NT2/D1 (cell line): Measurements from ENCODE around the gene WSB1.

Experiments used
- DNase-seq: peaks from one replicate; pipeline ENCODE4 v3.0.0-alpha.2; 2011; ENCODE audit warnings: low read depth, low spot score
- H3K27me3 ChIP-seq: 2 replicates; pipeline ENCODE4 v1.6.0; 2011; ENCODE audit warnings: mild to moderate bottlenecking; ENCODE audit not compliant: insufficient read length, insufficient read depth
- H3K36me3 ChIP-seq: 2 replicates; pipeline ENCODE4 v1.6.1; 2011; ENCODE audit warnings: mild to moderate bottlenecking, low read length, mixed read lengths; ENCODE audit not compliant: insufficient read depth, insufficient read length
- H3K4me1 ChIP-seq: 2 replicates; pipeline ENCODE4 v1.5.1; 2011; ENCODE audit not compliant: insufficient read depth, insufficient read length
- H3K4me3 ChIP-seq: 2 replicates; pipeline ENCODE4 v1.5.1; 2011; ENCODE audit warnings: low read depth; ENCODE audit not compliant: insufficient read length
- H3K9ac ChIP-seq: 2 replicates; pipeline ENCODE4 v1.6.0; 2011; ENCODE audit warnings: low read depth; ENCODE audit not compliant: insufficient read length
- H3K9me3 ChIP-seq: 2 replicates; pipeline ENCODE4 v1.5.1; 2011; ENCODE audit warnings: mild to moderate bottlenecking, low read length; ENCODE audit not compliant: insufficient read depth
- SUZ12 ChIP-seq: IDR thresholded peaks from 2 replicates; pipeline ENCODE4 v1.6.1; 2011; ENCODE audit not compliant: insufficient read length, insufficient read depth; ENCODE audit errors: extremely low read depth
- YY1 ChIP-seq: IDR thresholded peaks from 2 replicates; pipeline ENCODE4 v1.6.1; 2011; ENCODE audit not compliant: insufficient read length, insufficient read depth
- ZNF274 ChIP-seq: IDR thresholded peaks from 2 replicates; pipeline ENCODE4 v1.6.1; 2011; ENCODE audit warnings: mild to moderate bottlenecking, low read depth, low read length

Gene WSB1

GRCh38 chr17:27341041-27341471 is 47.1 kb downstream of the WSB1 start:
- Histone ChIP-seq H3K9ac (peak overlapping the region; percentile 47), H3K36me3 (no peaks in the 10 kb centered on the region), H3K4me1 (peaks cover 5% of the 10 kb centered on the region), H3K9me3 (no peaks in the 10 kb centered on the region), H3K4me3 (no peak overlapping the region), H3K27me3 (no peaks in the 10 kb centered on the region)
- no peak for DNase-seq
- TF ChIP-seq ZNF274 (no peak), SUZ12 (no peak), YY1 (no peak)

- no peak overlapping the region for H3K4me3 ChIP-seq
- no peaks in the 10 kb centered on the region for H3K36me3 ChIP-seq
- no peak for DNase-seq
- peaks cover 5% of the 10 kb centered on the region for H3K4me1 ChIP-seq
- H3K9ac ChIP-seq: no peak overlapping the region
- no peaks in the 10 kb centered on the region for H3K27me3 ChIP-seq
- H3K9me3 ChIP-seq: no peaks in the 10 kb centered on the region
- TF ChIP-seq YY1 (no peak), ZNF274 (no peak), SUZ12 (no peak)
These were observed 48.1 kb downstream of the WSB1 start for GRCh38 chr17:27342059-27342458.

GRCh38 chr17:27343294-27343693 is 49.4 kb downstream of the WSB1 start:
- no peak for TF ChIP-seq YY1
- no peak for DNase-seq
- Histone ChIP-seq H3K4me3 (no peak overlapping the region), H3K27me3 (no peaks in the 10 kb centered on the region), H3K4me1 (peaks cover 5% of the 10 kb centered on the region), H3K9ac (no peak overlapping the region), H3K9me3 (no peaks in the 10 kb centered on the region), H3K36me3 (no peaks in the 10 kb centered on the region)

GRCh38 chr17:27343977-27344607 is 50.2 kb downstream of the WSB1 start:
- H3K4me3 ChIP-seq: no peak overlapping the region
- DNase-seq: no peak
- no peak overlapping the region for H3K9ac ChIP-seq
- H3K9me3 ChIP-seq: no peaks in the 10 kb centered on the region
- no peaks in the 10 kb centered on the region for H3K27me3 ChIP-seq
- TF ChIP-seq YY1 (no peak), ZNF274 (no peak), SUZ12 (no peak)
- H3K4me1 ChIP-seq: peaks cover 5% of the 10 kb centered on the region
- no peaks in the 10 kb centered on the region for H3K36me3 ChIP-seq

DNA sequence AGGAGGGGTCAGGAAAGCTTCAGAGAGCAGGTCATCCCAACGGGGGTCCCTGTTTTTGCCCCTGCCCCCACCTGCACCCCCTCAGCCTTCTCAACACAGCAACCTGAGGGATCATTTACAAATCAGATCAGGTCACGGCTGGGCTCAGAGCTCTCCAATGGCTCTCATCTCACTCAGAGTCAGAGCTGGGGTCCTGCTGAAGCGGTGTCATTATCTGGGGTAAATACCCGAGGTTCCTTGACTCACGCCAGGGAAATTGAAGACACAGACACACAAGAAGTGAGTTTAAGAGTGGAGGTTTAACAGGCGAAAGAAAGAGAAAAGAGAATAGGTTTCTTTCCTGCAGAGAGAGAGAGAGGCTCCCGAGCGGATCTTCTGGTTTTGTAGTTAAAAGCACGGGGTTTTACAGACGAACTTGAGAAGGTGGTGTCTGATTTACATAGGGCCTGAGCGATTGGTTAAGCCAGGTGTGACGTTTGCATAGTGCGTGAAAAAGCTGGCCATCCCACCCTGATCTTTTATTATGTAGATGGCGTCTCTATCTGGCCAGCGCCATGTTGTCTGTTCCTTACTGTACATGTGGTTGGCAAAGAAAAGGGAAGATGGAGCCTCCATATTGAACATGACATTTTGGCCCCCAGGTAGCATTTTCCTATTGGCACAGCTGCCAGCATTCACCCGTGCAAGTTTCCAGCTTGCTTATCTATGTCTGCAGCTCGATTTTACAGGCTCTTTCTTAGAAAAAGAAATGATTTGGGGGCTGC is 51.4 kb downstream of the WSB1 start:
- TF ChIP-seq SUZ12 (no peak), YY1 (peak; percentile 74), ZNF274 (no peak)
- no peaks in the 10 kb centered on the region for H3K9me3 ChIP-seq
- peak; percentile 91 for DNase-seq
- no peaks in the 10 kb centered on the region for H3K36me3 ChIP-seq
- no peaks in the 10 kb centered on the region for H3K27me3 ChIP-seq
- peak overlapping the region; percentile 83 for H3K9ac ChIP-seq
- H3K4me3 ChIP-seq: peak overlapping the region; percentile 50
- no peaks in the 10 kb centered on the region for H3K4me1 ChIP-seq

- DNase-seq: no peak
- Histone ChIP-seq H3K4me1 (no peaks in the 10 kb centered on the region), H3K9me3 (no peaks in the 10 kb centered on the region), H3K4me3 (no peak overlapping the region), H3K27me3 (no peaks in the 10 kb centered on the region), H3K36me3 (no peaks in the 10 kb centered on the region), H3K9ac (no peak overlapping the region)
- no peak for TF ChIP-seq YY1
- no peak for TF ChIP-seq ZNF274
- TF ChIP-seq SUZ12: no peak
These were observed 52.5 kb downstream of the WSB1 start for GRCh38 chr17:27346228-27346899.

- Histone ChIP-seq H3K36me3 (peaks cover 6% of the 10 kb centered on the region), H3K27me3 (no peaks in the 10 kb centered on the region), H3K9ac (no peak overlapping the region), H3K4me1 (peaks cover 2% of the 10 kb centered on the region), H3K4me3 (no peak overlapping the region), H3K9me3 (peaks cover 6% of the 10 kb centered on the region)
- no peak for DNase-seq
- TF ChIP-seq SUZ12: no peak
- TF ChIP-seq ZNF274: no peak
These were observed 54.3 kb downstream of the WSB1 start for GRCh38 chr17:27348196-27348595.
